Body of pancreas (tissue), 4 donors: ENCODE measurements around the gene AGPAT3.

Source experiments
- CTCF ChIP-seq, 7 experiments: fragments of 450-650 bp in 4 of 7; fragments of 200-600 bp in 3 of 7; sonication (generic) in 3 of 7; IDR thresholded peaks; one replicate each; pipeline ENCODE4 v1.5.1; 2016 to 2019; ENCODE audit warnings: antibody characterized with exemption in 7 of 7
- POLR2A ChIP-seq, 3 donors: fragments of 450-650 bp; IDR thresholded peaks; one replicate each; pipeline ENCODE4 v1.6.1; 2016; ENCODE audit warnings: antibody characterized with exemption in 3 of 3, mild to moderate bottlenecking in 2 of 3

- TF ChIP-seq CTCF (IDR thresholded peaks at IDR 0.05) (no peak), POLR2A (IDR thresholded peaks at IDR 0.05) (no peak)
Observed at GRCh38 chr21:43933680-43934079, 68.7 kb downstream of the AGPAT3 start.
